ENCODE results near the gene MAPRE3.

DNA sequence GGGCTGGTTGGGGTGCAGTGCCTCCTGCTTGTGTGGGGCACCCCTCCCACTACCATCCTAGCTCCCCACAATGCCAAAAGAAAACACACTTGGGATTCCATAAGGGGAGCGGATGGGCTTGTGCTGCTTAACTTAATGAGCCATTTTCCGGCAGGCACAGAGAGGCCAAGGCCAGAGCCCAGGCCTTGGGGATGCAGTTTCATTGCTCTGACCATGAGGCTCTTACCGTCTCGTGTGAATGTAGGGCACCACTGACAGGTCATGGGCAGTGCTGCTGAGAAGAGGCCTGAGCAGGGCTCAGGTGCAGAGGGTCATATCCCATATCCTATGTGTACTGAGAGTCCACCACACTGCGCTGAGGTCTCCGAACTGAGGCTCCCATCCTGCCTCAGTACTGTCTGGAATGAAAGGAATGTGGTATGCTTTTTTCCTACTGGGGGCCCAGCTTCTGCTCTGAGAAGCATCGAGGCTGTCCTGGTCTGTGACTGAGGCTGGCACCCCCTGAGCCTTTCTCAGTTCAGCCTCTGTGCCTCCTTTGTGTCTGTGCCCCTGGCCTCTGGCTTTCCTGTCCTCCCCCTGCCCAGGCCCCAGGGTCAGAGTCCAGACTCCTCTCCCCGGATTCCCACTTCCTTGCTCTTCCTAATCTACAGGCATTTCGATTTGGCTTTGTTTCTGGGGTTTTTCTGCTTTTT is 45.2 kb upstream of the MAPRE3 start:
- peak in 1 of 3 donors; percentile 40 for TF ChIP-seq POLR2AphosphoS5 (IDR thresholded peaks at IDR 0.05)
- TF ChIP-seq, protein P1, sequence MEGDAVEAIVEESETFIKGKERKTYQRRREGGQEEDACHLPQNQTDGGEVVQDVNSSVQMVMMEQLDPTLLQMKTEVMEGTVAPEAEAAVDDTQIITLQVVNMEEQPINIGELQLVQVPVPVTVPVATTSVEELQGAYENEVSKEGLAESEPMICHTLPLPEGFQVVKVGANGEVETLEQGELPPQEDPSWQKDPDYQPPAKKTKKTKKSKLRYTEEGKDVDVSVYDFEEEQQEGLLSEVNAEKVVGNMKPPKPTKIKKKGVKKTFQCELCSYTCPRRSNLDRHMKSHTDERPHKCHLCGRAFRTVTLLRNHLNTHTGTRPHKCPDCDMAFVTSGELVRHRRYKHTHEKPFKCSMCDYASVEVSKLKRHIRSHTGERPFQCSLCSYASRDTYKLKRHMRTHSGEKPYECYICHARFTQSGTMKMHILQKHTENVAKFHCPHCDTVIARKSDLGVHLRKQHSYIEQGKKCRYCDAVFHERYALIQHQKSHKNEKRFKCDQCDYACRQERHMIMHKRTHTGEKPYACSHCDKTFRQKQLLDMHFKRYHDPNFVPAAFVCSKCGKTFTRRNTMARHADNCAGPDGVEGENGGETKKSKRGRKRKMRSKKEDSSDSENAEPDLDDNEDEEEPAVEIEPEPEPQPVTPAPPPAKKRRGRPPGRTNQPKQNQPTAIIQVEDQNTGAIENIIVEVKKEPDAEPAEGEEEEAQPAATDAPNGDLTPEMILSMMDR (IDR thresholded peaks at IDR 0.05 in 8 of 11, conservative IDR thresholded peaks at IDR 0.05 in 3 of 11): no peak
- TF ChIP-seq POLR2A (IDR thresholded peaks at IDR 0.05): no peak
